MV-4-11 (cell line): ENCODE measurements around the gene PHACTR1.
"Not testable (repeated sequence)": the region's sequence is repeated elsewhere in the genome, so short reads cannot be mapped to it uniquely, and the experiment has no call there.

Experiments
- DNase-seq: peaks from one replicate; lab custom pipeline; 2025; lab: John Stamatoyannopoulos, UW

PHACTR1 gene

GRCh38 chr6:12899046-12899833 lies 182.7 kb downstream of the PHACTR1 start:
- no peak for DNase-seq

DNA sequence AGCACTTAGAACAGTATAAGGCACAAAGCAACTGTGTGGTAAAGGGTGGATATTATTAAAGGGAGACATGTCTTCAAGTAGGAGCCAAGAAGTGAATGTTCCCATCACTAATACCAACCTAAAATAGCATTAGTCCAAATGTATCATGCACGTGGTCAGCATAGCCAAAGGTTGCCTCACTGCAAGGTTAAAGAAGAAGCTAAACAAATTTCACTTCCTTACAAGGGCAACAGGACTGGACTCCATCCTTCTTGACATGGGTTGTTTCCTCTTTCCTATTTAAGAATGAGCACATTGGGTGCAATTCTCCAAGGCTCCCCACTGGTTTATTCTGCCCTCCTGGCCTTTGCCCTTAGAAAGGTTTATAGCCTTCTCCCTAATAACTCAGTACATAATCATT lies 186.7 kb downstream of the PHACTR1 start:
- peak; percentile 96 for DNase-seq

DNA sequence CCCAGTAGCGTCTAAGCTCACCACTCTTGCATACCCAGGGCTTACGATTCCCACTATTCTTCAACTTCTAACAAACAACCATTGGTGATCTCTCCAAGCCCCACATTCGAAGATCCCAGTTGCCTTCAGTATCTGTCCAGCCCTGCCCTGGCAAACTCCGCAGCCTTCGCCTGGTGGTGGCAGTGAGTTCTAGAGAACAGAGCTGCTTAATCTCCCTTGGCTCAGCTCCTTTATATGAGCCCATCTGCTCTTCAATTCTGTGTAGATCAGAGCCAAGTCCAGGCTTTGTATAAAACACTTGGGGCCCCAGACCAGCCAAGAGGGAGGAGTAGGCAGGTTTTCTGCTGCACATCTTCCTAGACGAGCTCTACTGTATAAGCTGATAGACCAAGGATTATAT lies 193.3 kb downstream of the PHACTR1 start:
- DNase-seq = no peak

GRCh38 chr6:12911427-12911826 lies 194.9 kb downstream of the PHACTR1 start:
- DNase-seq = peak; percentile 49

GRCh38 chr6:12913201-12913600 lies 196.6 kb downstream of the PHACTR1 start:
- no peak for DNase-seq

GRCh38 chr6:12916006-12916405 lies 199.4 kb downstream of the PHACTR1 start:
- DNase-seq = peak; percentile 87

GRCh38 chr6:12916420-12917136 lies 200.0 kb downstream of the PHACTR1 start:
- DNase-seq = no peak

DNA sequence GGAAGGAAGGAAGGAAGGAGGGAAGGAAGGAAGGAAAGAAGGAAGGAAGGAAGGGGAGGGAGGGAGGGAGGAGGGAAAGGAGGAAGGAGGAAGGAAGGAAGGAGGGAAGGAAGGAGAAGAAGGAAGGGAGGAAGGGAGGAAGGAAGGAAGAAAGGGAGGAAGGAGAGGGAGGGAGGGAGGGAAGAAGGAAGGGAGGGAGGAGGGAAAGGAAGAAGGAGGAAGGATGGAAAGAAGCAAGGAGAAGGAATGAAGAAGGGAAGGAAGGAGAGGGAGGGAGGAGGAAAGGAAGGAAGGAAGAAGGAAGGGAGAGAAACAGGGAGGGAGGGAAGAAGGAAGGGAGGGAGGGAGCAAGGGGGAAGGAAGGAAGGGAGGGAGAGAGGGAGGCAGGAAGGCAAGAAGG lies 204.9 kb downstream of the PHACTR1 start:
- DNase-seq = no peak

DNA sequence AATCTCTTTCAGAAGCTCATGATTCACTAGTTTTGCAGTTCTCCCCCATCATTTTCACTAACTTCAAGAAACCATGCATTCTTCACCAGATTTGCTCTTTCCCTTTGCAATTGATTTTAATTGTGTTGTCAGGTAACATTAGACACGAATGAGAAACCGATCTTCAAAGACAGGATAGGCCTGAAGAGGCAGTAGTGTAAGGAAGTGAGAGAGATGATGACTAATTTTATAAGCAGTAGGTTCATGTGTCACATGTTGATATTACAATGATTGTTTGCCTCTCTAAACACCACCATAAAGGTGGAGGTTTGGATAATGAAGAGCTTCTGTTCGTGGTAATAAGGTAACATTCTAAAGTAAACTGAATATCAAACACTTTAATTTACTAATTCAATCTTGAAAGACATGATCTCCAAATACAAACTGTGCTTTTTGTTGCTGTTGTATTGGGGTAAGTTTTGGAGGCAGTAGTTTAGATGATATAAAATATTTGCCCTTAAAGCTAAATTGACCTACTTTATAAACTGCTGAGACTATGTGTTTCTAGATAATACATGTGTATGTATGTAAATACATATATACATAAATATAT lies 207.2 kb downstream of the PHACTR1 start:
- DNase-seq = no peak

GRCh38 chr6:12924911-12925310 lies 208.3 kb downstream of the PHACTR1 start:
- DNase-seq = no peak

- DNase-seq = no peak
These were observed 211.2 kb downstream of the PHACTR1 start for GRCh38 chr6:12927746-12928145.

GRCh38 chr6:12929678-12930077 lies 213.1 kb downstream of the PHACTR1 start:
- peak; percentile 16 for DNase-seq

DNA sequence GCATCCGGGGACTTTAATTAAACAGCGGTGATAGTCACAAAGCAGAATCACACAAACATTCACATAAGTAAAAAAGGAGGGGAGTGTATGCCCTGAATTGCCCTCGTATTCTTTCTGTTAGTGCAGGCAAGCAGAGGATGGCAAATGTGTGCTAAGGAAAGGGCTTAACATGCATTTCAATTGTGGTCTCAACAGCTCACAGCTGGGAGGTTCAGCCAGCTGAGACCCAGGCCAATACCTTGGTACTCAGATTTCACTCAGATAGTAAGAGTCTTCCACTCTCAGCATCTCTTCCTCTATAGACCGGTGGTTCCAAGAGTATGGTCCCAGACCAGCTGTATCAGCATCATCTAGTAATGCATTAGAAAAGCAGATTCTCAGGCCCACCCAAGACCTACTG lies 215.1 kb downstream of the PHACTR1 start:
- DNase-seq = no peak

DNA sequence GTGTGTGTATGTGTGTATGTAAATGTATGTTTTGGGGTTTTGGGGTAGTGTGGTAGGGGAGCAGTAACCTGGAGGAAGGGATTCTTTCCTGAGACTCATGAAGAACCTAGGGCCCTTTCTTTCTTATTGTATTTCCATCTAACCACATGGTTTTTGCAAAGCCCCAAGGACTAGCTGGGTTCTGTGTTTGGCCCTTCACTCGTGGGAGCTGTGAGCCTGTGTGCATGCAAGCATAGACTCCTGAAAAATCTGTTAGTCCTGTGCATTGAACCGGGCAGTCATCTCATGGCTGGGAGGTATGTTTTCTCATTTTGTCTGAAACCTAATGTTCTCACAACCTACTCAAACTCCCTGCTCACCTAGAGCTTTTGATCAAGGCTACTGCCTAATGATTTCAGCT lies 219.1 kb downstream of the PHACTR1 start:
- no peak for DNase-seq

DNA sequence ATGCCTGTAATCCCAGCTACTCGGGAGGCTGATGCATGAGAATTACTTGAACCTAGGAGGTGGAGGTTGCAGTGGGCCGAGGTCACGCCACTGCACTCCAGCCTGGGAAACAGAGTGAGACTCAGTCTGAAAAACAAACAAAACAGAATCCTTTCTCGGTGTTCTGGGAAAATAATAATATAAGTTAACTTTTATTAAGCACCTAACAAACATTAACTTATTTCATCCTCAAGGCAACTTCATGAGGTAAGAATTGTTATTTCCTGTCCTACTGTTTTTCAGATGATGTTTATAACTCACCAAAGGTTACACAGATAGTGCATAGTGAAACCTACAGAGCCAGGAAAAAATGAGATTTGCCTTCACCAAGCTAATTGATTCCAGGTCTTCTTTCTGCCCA lies 221.4 kb downstream of the PHACTR1 start:
- DNase-seq = no peak

DNA sequence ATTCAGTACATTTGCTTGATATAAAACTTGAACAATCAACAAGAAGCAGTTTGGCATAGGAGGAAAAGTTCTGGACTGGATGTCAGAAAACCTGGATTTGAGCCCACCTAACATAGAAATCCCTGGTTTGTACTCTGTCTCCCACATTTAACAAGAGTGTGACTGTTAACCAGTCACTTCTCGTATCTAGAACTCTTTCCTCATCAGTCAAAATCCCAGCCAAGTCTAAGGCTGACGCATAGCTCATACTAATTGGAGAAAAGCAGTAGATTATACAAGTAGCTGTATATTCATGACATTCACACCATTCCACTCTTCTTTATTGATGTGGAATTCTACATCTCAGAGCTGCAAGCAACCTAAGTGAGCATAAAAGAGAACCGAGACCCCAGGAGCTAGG lies 222.7 kb downstream of the PHACTR1 start:
- no peak for DNase-seq

DNA sequence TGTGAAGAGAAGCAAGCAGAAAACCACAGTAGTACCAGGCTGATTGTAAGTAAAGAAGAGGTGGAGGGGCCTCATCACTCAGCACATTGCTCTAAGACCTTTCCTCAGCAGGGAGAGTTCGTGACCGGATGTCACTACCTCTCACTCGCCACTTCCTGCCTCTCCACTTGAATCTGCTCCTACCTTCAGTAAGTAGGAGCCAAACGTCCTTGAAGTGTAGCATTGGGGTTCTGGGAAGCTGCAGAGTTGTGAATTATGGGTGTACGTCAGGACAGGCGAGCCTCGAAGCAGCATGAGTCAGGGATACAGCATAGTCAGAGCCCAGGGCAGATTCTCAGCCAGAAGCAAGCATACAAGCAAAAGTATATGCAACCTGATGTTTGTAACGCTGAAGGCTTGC lies 224.9 kb downstream of the PHACTR1 start:
- no peak for DNase-seq

DNA sequence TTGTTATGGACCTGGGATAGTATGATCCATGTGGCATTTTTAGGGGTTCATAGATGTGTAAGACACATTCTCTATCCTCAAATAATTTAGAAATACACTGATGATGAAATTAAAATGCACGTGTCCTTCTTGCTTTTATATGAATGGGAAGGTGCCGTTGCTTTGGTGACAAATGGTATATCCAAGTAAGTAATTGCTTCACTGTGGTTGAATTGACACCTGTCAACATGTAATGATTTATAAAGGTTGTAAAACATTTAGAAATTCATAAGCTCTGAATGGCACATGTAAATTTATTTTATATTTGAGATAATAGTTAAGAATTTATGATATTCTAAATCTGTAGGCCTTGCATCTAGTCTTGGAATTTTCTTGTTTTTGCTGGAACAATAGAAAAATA lies 227.0 kb downstream of the PHACTR1 start:
- no peak for DNase-seq

- DNase-seq = no peak
These were observed 227.4 kb downstream of the PHACTR1 start for GRCh38 chr6:12944001-12944400.

DNA sequence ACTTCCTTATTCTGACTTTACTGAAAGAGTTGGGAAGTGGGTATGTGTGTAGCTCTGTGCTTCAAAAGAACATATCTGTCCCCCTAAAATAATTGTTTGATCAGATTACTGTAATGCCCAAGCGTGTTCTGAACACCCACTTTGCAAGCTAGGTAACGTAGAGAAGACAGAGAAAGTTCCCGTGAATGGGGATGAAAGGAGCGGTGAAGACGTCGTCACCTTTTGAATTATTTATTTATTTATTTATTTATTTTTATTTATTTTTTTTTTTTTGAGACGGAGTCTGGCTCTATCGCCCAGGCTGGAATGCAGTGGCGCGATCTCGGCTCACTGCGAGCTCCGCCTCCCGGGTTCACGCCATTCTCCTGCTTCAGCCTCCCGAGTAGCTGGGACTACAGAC lies 228.0 kb downstream of the PHACTR1 start:
- DNase-seq = not testable (repeated sequence)

GRCh38 chr6:12947151-12947871 lies 230.7 kb downstream of the PHACTR1 start:
- peak; percentile 79 for DNase-seq

DNA sequence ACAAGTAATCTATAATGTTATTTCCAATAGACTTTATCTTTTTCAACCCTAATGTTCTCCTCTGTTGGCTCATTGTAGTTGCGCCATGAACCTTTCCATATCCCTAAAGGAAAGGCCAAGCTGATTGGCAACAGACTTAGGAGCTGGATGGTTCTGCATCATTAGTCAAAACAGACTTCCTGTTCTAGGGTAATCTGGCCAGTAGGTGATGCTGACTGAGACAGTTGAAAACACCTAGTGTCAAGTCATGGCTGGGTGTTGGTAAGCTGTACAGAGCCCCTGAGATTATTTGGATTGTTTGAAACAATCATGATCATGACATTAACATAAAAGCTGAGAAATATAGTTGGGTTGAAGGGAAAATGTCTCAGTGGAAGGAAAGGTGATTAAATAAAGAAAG lies 231.4 kb downstream of the PHACTR1 start:
- no peak for DNase-seq

GRCh38 chr6:12950976-12951375 lies 234.4 kb downstream of the PHACTR1 start:
- no peak for DNase-seq
